ENCODE measurements around the gene PTPRCAP. TPM values are rescaled to one million over a fixed set of nuclear protein-coding genes. Genes with fewer than 3 reads are reported as not detected.

Gene PTPRCAP
- total and polyA plus RNA-seq, 2 experiments from 2014 or later: 3.3 to 3.5 TPM

DNA sequence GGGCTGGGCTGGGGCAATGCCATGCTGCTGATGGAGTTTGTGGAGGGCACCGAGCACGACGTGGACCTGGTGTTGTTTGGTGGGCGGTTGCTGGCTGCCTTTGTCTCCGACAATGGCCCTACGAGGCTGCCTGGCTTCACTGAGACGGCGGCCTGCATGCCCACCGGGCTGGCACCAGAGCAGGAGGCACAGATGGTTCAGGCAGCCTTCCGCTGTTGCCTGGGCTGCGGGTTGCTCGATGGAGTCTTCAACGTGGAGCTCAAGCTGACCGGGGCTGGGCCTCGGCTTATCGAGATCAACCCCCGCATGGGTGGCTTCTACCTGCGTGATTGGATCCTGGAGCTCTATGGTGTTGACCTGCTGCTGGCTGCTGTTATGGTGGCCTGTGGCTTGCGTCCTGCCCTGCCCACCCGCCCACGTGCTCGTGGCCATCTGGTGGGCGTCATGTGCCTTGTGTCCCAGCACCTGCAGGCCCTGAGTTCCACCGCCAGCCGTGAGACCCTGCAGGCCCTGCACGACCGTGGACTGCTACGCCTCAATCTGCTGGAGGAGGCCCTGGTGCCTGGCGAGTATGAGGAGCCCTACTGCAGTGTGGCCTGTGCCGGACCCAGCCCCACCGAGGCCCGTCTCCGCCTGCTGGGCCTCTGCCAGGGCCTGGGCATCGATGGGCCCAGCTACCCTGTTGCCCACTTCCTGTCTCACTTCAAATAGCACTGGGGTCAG, 13.4 kb downstream of the PTPRCAP start:
- no peaks in the 10 kb centered on the region for H3K9me2 ChIP-seq (ENCODE audit: insufficient read depth)
- Mint-ChIP-seq H3K36me3 (ENCODE audit: low read depth) (no peaks in the 10 kb centered on the region), H3K27me3 (ENCODE audit: insufficient read depth, low read depth, poor library complexity) (peaks cover 28% of the 10 kb centered on the region), H3K27ac (no peak overlapping the region), H3K4me3 (no peak overlapping the region), H3K9me3 (no peaks in the 10 kb centered on the region; the same call in 2 of the 3 replicates), H3K4me1 (peaks cover 9% of the 10 kb centered on the region; the same call in 2 of the 3 replicates)
- no peak overlapping the region for H3K27ac ChIP-seq (ENCODE audit: low read depth)
- 0 out of 2 replicates have a peak, but pooled peaks cover 5% of the 10 kb centered on the region for H3K27me3 ChIP-seq (ENCODE audit: insufficient read depth)
- 0 out of 2 replicates have a peak, but pooled peaks cover 7% of the 10 kb centered on the region for H3K4me1 ChIP-seq (ENCODE audit: insufficient read depth)
- DNase-seq (ENCODE audit: low spot score): no peak
- TF ChIP-seq NANOG (IDR thresholded peaks at IDR 0.05; ENCODE audit: borderline replicate concordance): no peak
- no peak for TF ChIP-seq STAT1 (IDR thresholded peaks at IDR 0.05; ENCODE audit: unreplicated experiment)
- TF ChIP-seq CREB1 (CRISPR knock-in tag; IDR thresholded peaks at IDR 0.05; ENCODE audit: low read depth): no peak
- TF ChIP-seq, protein P1, sequence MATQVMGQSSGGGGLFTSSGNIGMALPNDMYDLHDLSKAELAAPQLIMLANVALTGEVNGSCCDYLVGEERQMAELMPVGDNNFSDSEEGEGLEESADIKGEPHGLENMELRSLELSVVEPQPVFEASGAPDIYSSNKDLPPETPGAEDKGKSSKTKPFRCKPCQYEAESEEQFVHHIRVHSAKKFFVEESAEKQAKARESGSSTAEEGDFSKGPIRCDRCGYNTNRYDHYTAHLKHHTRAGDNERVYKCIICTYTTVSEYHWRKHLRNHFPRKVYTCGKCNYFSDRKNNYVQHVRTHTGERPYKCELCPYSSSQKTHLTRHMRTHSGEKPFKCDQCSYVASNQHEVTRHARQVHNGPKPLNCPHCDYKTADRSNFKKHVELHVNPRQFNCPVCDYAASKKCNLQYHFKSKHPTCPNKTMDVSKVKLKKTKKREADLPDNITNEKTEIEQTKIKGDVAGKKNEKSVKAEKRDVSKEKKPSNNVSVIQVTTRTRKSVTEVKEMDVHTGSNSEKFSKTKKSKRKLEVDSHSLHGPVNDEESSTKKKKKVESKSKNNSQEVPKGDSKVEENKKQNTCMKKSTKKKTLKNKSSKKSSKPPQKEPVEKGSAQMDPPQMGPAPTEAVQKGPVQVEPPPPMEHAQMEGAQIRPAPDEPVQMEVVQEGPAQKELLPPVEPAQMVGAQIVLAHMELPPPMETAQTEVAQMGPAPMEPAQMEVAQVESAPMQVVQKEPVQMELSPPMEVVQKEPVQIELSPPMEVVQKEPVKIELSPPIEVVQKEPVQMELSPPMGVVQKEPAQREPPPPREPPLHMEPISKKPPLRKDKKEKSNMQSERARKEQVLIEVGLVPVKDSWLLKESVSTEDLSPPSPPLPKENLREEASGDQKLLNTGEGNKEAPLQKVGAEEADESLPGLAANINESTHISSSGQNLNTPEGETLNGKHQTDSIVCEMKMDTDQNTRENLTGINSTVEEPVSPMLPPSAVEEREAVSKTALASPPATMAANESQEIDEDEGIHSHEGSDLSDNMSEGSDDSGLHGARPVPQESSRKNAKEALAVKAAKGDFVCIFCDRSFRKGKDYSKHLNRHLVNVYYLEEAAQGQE (IDR thresholded peaks at IDR 0.05; ENCODE audit: unreplicated experiment): no peak
- TF ChIP-seq, protein P2, sequence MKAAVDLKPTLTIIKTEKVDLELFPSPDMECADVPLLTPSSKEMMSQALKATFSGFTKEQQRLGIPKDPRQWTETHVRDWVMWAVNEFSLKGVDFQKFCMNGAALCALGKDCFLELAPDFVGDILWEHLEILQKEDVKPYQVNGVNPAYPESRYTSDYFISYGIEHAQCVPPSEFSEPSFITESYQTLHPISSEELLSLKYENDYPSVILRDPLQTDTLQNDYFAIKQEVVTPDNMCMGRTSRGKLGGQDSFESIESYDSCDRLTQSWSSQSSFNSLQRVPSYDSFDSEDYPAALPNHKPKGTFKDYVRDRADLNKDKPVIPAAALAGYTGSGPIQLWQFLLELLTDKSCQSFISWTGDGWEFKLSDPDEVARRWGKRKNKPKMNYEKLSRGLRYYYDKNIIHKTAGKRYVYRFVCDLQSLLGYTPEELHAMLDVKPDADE (IDR thresholded peaks at IDR 0.05): no peak
- H3K4me2 ChIP-seq: no peak overlapping the region
- peaks cover 8% of the 10 kb centered on the region; the same call in 1 of the 2 replicates for H3F3A ChIP-seq (replicated peaks; ENCODE audit: low read depth)
- H4K20me1 ChIP-seq (replicated peaks; ENCODE audit: insufficient read depth): no peaks in the 10 kb centered on the region
- H3K79me2 ChIP-seq (replicated peaks; ENCODE audit: insufficient read depth): peaks cover 6% of the 10 kb centered on the region; the same call in 1 of the 2 replicates
- no peak overlapping the region for H3K4me3 ChIP-seq
- H3K36me3 ChIP-seq (ENCODE audit: insufficient read depth): no peaks in the 10 kb centered on the region
- no peak overlapping the region for H2AFZ ChIP-seq
- no peak for ATAC-seq

DNA sequence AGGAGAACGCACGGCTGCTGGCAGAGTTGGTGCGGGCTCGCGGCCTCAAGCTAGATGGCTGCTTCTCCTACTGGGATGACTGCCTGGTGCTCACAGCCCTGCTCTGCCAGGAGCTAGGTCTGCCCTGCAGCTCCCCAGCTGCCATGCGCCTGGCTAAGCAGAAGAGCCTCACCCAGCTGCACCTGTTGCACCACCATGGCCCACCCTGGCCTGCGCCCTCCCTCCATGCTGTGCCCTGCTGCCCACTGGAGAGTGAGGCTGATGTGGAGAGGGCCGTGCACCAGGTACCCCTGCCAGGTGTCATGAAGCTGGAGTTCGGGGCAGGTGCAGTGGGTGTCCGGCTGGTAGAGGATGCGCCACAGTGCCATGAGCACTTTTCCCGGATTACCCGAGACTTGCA, 14.0 kb downstream of the PTPRCAP start:
- Mint-ChIP-seq H3K4me1 (peaks cover 9% of the 10 kb centered on the region; the same call in 2 of the 3 replicates), H3K27me3 (ENCODE audit: insufficient read depth, low read depth, poor library complexity) (peaks cover 31% of the 10 kb centered on the region), H3K9me3 (no peaks in the 10 kb centered on the region; the same call in 2 of the 3 replicates), H3K27ac (no peak overlapping the region), H3K36me3 (ENCODE audit: low read depth) (no peaks in the 10 kb centered on the region), H3K4me3 (no peak overlapping the region)
- H3K4me1 ChIP-seq (ENCODE audit: insufficient read depth): 0 out of 2 replicates have a peak, but pooled peaks cover 6% of the 10 kb centered on the region
- peaks cover under 1% of the 10 kb centered on the region; the same call in 1 of the 2 replicates for H3K79me2 ChIP-seq (replicated peaks; ENCODE audit: insufficient read depth)
- H3K4me3 ChIP-seq: no peak overlapping the region
- H3K27me3 ChIP-seq (ENCODE audit: insufficient read depth): 0 out of 2 replicates have a peak, but pooled peaks cover 5% of the 10 kb centered on the region
- no peaks in the 10 kb centered on the region for H3K9me2 ChIP-seq (ENCODE audit: insufficient read depth)
- H3F3A ChIP-seq (replicated peaks; ENCODE audit: low read depth): peaks cover 8% of the 10 kb centered on the region; the same call in 1 of the 2 replicates
- no peak for DNase-seq (ENCODE audit: low spot score)
- no peak overlapping the region for H2AFZ ChIP-seq
- no peaks in the 10 kb centered on the region for H3K36me3 ChIP-seq (ENCODE audit: insufficient read depth)
- no peak for ATAC-seq
- H4K20me1 ChIP-seq (replicated peaks; ENCODE audit: insufficient read depth): no peaks in the 10 kb centered on the region
- H3K4me2 ChIP-seq: no peak overlapping the region
- H3K27ac ChIP-seq (ENCODE audit: low read depth): no peak overlapping the region
- TF ChIP-seq POLR2AphosphoS5 (IDR thresholded peaks at IDR 0.05; ENCODE audit: low read depth): no peak
- TF ChIP-seq EZH2phosphoT487 (IDR thresholded peaks at IDR 0.05; ENCODE audit: unreplicated experiment): no peak
- TF ChIP-seq, protein P1 (IDR thresholded peaks at IDR 0.05; ENCODE audit: unreplicated experiment): no peak
- TF ChIP-seq CREB1 (CRISPR knock-in tag; IDR thresholded peaks at IDR 0.05; ENCODE audit: low read depth): no peak
- no peak for TF ChIP-seq JUNB (IDR thresholded peaks at IDR 0.05; ENCODE audit: unreplicated experiment)
- no peak for TF ChIP-seq NANOG (IDR thresholded peaks at IDR 0.05; ENCODE audit: borderline replicate concordance)
- TF ChIP-seq ZNF114 (CRISPR knock-in tag; IDR thresholded peaks at IDR 0.05): no peak
- TF ChIP-seq, protein P2 (IDR thresholded peaks at IDR 0.05): no peak
- TF ChIP-seq, protein P3, sequence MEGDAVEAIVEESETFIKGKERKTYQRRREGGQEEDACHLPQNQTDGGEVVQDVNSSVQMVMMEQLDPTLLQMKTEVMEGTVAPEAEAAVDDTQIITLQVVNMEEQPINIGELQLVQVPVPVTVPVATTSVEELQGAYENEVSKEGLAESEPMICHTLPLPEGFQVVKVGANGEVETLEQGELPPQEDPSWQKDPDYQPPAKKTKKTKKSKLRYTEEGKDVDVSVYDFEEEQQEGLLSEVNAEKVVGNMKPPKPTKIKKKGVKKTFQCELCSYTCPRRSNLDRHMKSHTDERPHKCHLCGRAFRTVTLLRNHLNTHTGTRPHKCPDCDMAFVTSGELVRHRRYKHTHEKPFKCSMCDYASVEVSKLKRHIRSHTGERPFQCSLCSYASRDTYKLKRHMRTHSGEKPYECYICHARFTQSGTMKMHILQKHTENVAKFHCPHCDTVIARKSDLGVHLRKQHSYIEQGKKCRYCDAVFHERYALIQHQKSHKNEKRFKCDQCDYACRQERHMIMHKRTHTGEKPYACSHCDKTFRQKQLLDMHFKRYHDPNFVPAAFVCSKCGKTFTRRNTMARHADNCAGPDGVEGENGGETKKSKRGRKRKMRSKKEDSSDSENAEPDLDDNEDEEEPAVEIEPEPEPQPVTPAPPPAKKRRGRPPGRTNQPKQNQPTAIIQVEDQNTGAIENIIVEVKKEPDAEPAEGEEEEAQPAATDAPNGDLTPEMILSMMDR (conservative IDR thresholded peaks at IDR 0.05; ENCODE audit: low read depth in 2 of 2): no peak
- TF ChIP-seq STAT1 (IDR thresholded peaks at IDR 0.05; ENCODE audit: unreplicated experiment): no peak
- no peak for TF ChIP-seq EZH2 (IDR thresholded peaks at IDR 0.05; ENCODE audit: low read depth, unreplicated experiment)
